Suprapubic skin (tissue), 4 donors: Measurements from ENCODE around the gene PHF12. TPM values are rescaled to one million over a fixed set of nuclear protein-coding genes. Genes with fewer than 3 reads are reported as not detected.

Experiments
- DNase-seq, 2 donors: peaks; one replicate each; pipeline ENCODE4 v3.0.0-alpha.2; 2019; ENCODE audit warnings: low spot score in 2 of 2
- H3K27ac ChIP-seq: fragments of 200-600 bp; sonication (generic); one replicate; pipeline ENCODE4 v1.5.1; 2019
- H3K27me3 ChIP-seq: fragments of 200-600 bp; sonication (generic); one replicate; pipeline ENCODE4 v1.5.1; 2019
- H3K36me3 ChIP-seq: fragments of 200-600 bp; sonication (generic); one replicate; pipeline ENCODE4 v1.5.1; 2019
- H3K4me1 ChIP-seq: fragments of 200-600 bp; sonication (generic); one replicate; pipeline ENCODE4 v1.5.1; 2019
- H3K4me3 ChIP-seq: fragments of 200-600 bp; sonication (generic); one replicate; pipeline ENCODE4 v1.5.1; 2019; ENCODE audit warnings: mild to moderate bottlenecking
- H3K9me3 ChIP-seq: fragments of 200-600 bp; sonication (generic); one replicate; pipeline ENCODE4 v1.5.1; 2019
- CTCF ChIP-seq, 2 donors: fragments of 200-600 bp in 1 of 2; fragments of 450-650 bp in 1 of 2; sonication (generic) in 1 of 2; IDR thresholded peaks; one replicate each; pipeline ENCODE4 v1.5.1; 2016 to 2019; ENCODE audit warnings: antibody characterized with exemption in 2 of 2, mild to moderate bottlenecking in 1 of 2, moderate library complexity in 1 of 2
- EP300 ChIP-seq: sonication (generic); formaldehyde crosslinking; IDR thresholded peaks from one replicate; pipeline ENCODE4 v1.6.1; 2017; ENCODE audit warnings: antibody characterized with exemption
- POLR2A ChIP-seq, 2 donors: fragments of 450-650 bp; IDR thresholded peaks; one replicate each; pipeline ENCODE4 v1.6.1; 2017; ENCODE audit warnings: antibody characterized with exemption in 2 of 2, mild to moderate bottlenecking in 2 of 2, moderate library complexity in 2 of 2
- POLR2AphosphoS5 ChIP-seq, 3 donors: sonication (generic); formaldehyde crosslinking; IDR thresholded peaks; one replicate each; pipeline ENCODE4 v1.6.1; 2017; ENCODE audit warnings: antibody characterized with exemption in 3 of 3
- WGBS: methylation state at CpG from one replicate; pipeline ENCODE4 v1.1.5; 2018; 5-methylcytosine and 5-hydroxymethylcytosine counted together
- total RNA-seq, 4 donors: library from RNA; depleted of rRNA; stranded (reverse); fragments of >200 nt; gene quantifications; one replicate each; pipeline ENCODE4 v1.1.0, GENCODE V29; 2016

PHF12 gene
- total RNA-seq, 4 donors from 2014 or later: 24.4 to 80.9 (median 35.4) TPM

GRCh38 chr17:28982131-28982793 is 30.9 kb upstream of the PHF12 start:
- Histone ChIP-seq H3K4me1 (peaks cover 5% of the 10 kb centered on the region), H3K27ac (no peak overlapping the region), H3K4me3 (no peak overlapping the region), H3K36me3 (no peaks in the 10 kb centered on the region), H3K27me3 (peaks cover 25% of the 10 kb centered on the region), H3K9me3 (no peaks in the 10 kb centered on the region)
- WGBS: 74% methylated on average over 11 of the region's 11 CpGs
- no peak for DNase-seq
- no peak for TF ChIP-seq EP300
- no peak for TF ChIP-seq POLR2A (IDR thresholded peaks at IDR 0.05)
- no peak for TF ChIP-seq POLR2AphosphoS5 (IDR thresholded peaks at IDR 0.05)
- TF ChIP-seq CTCF (IDR thresholded peaks at IDR 0.05): no peak

GRCh38 chr17:28978356-28978964 is 27.1 kb upstream of the PHF12 start:
- peaks cover 12% of the 10 kb centered on the region for H3K27me3 ChIP-seq
- TF ChIP-seq POLR2A (IDR thresholded peaks at IDR 0.05) (no peak), EP300 (no peak), CTCF (IDR thresholded peaks at IDR 0.05) (no peak)
- H3K4me3 ChIP-seq: no peak overlapping the region
- peaks cover 5% of the 10 kb centered on the region for H3K4me1 ChIP-seq
- no peak for DNase-seq
- no peak overlapping the region for H3K27ac ChIP-seq
- no peaks in the 10 kb centered on the region for H3K9me3 ChIP-seq
- 84% methylated on average over 2 of the region's 2 CpGs for WGBS
- no peaks in the 10 kb centered on the region for H3K36me3 ChIP-seq

- TF ChIP-seq CTCF (IDR thresholded peaks at IDR 0.05) (no peak), EP300 (no peak), POLR2AphosphoS5 (IDR thresholded peaks at IDR 0.05) (no peak), POLR2A (IDR thresholded peaks at IDR 0.05) (no peak)
- DNase-seq: no peak
- 79% methylated on average over 7 of the region's 8 CpGs for WGBS
- H3K4me3 ChIP-seq: no peak overlapping the region
- H3K27me3 ChIP-seq: peaks cover 12% of the 10 kb centered on the region
- no peaks in the 10 kb centered on the region for H3K36me3 ChIP-seq
- no peaks in the 10 kb centered on the region for H3K9me3 ChIP-seq
- H3K4me1 ChIP-seq: peaks cover 4% of the 10 kb centered on the region
- no peak overlapping the region for H3K27ac ChIP-seq
Measured at GRCh38 chr17:28977659-28978355, 26.5 kb upstream of the PHF12 start.

- Histone ChIP-seq H3K4me1 (peaks cover 8% of the 10 kb centered on the region), H3K27ac (no peak overlapping the region), H3K4me3 (no peak overlapping the region), H3K27me3 (peaks cover 12% of the 10 kb centered on the region), H3K9me3 (no peaks in the 10 kb centered on the region), H3K36me3 (no peaks in the 10 kb centered on the region)
- TF ChIP-seq POLR2AphosphoS5 (IDR thresholded peaks at IDR 0.05) (no peak), POLR2A (IDR thresholded peaks at IDR 0.05) (no peak), CTCF (IDR thresholded peaks at IDR 0.05) (no peak), EP300 (no peak)
- DNase-seq: no peak
- WGBS: 70% methylated on average over 2 of the region's 5 CpGs
Measured at GRCh38 chr17:28975646-28976045, 24.3 kb upstream of the PHF12 start.

GRCh38 chr17:28975031-28975430 is 23.7 kb upstream of the PHF12 start:
- 92% methylated on average over 2 of the region's 2 CpGs for WGBS
- Histone ChIP-seq H3K4me1 (peaks cover 10% of the 10 kb centered on the region), H3K9me3 (no peaks in the 10 kb centered on the region), H3K4me3 (no peak overlapping the region), H3K27ac (no peak overlapping the region), H3K27me3 (peaks cover 12% of the 10 kb centered on the region), H3K36me3 (no peaks in the 10 kb centered on the region)
- DNase-seq: no peak
- no peak for TF ChIP-seq POLR2A (IDR thresholded peaks at IDR 0.05)
- no peak for TF ChIP-seq EP300
- no peak for TF ChIP-seq CTCF (IDR thresholded peaks at IDR 0.05)
- TF ChIP-seq POLR2AphosphoS5 (IDR thresholded peaks at IDR 0.05): no peak
